GM13976 (cell line): ENCODE data around the gene EARS2.

Experiments used
- DNase-seq: peaks from one replicate; pipeline ENCODE4 v3.0.0; 2012; ENCODE audit warnings: low spot score
- CTCF ChIP-seq: IDR thresholded peaks from 2 replicates; pipeline ENCODE4 v1.5.1; 2012; ENCODE audit warnings: borderline replicate concordance, mild to moderate bottlenecking; ENCODE audit not compliant: insufficient read depth; ENCODE audit errors: extremely low read depth, missing control alignments, control extremely low read depth
- in situ Hi-C: fragments of 300-500 bp; cut with MboI; formaldehyde crosslinking; loops from one replicate; pipeline ENCODE4 v1.12.0; 2022; ENCODE audit warnings: low sequenced_read_pairs, mixed read lengths, inconsistent platforms; ENCODE audit not compliant: unreplicated experiment

The EARS2 gene

GRCh38 chr16:23528644-23529310 lies 28.4 kb downstream of the EARS2 start:
- in situ Hi-C loops, result no loop called here
- TF ChIP-seq CTCF, result no peak
- DNase-seq, result no peak

- no peak for DNase-seq
- in situ Hi-C loops, result no loop called here
- no peak for TF ChIP-seq CTCF
Observed at GRCh38 chr16:23527961-23528643, 29.0 kb downstream of the EARS2 start.

- no peak for TF ChIP-seq CTCF
- in situ Hi-C loops, result no loop called here
- no peak for DNase-seq
Observed at GRCh38 chr16:23524886-23525285, 32.3 kb downstream of the EARS2 start.

GRCh38 chr16:23523876-23524385 lies 33.2 kb downstream of the EARS2 start:
- no peak for TF ChIP-seq CTCF
- in situ Hi-C loops, result no loop called here
- DNase-seq, result no peak

GRCh38 chr16:23523321-23523720 lies 33.8 kb downstream of the EARS2 start:
- in situ Hi-C loops, result no loop called here
- DNase-seq, result no peak
- TF ChIP-seq CTCF, result no peak

GRCh38 chr16:23521965-23522364 lies 35.2 kb downstream of the EARS2 start:
- in situ Hi-C loops, result no loop called here
- no peak for TF ChIP-seq CTCF
- DNase-seq, result no peak
